22Rv1 (cell line): ENCODE data around the gene C1orf74.

Source experiments
- CTCF ChIP-seq: fragments of 450-650 bp; IDR thresholded peaks from 2 replicates; pipeline ENCODE4 v1.5.1; 2017; ENCODE audit warnings: mild to moderate bottlenecking
- ZFX ChIP-seq: fragments of 450-650 bp; IDR thresholded peaks from 2 replicates; pipeline ENCODE4 v1.6.1; 2017; ENCODE audit warnings: antibody characterized with exemption, borderline replicate concordance

DNA sequence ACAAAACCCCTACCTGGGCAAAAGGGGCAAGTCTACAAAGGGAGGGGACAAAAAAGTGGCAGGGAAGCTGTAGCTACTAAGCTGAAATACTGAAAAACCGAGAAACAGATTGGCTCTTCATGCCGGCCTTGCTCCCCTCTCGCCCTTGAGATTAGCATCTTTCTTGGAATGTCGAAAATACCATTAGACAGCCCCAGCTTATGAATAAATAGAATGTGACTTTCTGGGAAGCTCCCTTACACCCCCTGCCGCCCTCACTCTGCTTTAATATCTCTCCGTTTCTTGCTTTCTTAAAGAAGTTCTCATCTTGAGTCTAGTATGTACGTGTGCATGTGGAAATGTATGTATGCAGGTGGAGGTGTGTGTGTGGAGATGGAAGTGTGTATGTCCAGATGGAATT, 14.4 kb downstream of the C1orf74 start:
- TF ChIP-seq CTCF, result no peak
- no peak for TF ChIP-seq ZFX
